Osteocyte (in vitro differentiated cells): ENCODE data around the gene THAP3. TPM values are rescaled to one million over a fixed set of nuclear protein-coding genes. Genes with fewer than 3 reads are reported as not detected.

Source experiments
- DNase-seq: peaks from one replicate; pipeline ENCODE4 v3.0.0; 2021; ENCODE audit warnings: mixed read lengths; ENCODE audit not compliant: unreplicated experiment; ENCODE audit errors: extremely low spot score
- H3K27ac Mint-ChIP-seq: one replicate; pipeline ENCODE4 v1.8.0; 2021; ENCODE audit warnings: mild to moderate bottlenecking, mixed read lengths; ENCODE audit not compliant: unreplicated experiment
- H3K27me3 Mint-ChIP-seq: one replicate; pipeline ENCODE4 v1.8.0; 2021; ENCODE audit warnings: mixed read lengths; ENCODE audit not compliant: unreplicated experiment
- H3K36me3 Mint-ChIP-seq: one replicate; pipeline ENCODE4 v1.8.0; 2021; ENCODE audit warnings: mixed read lengths; ENCODE audit not compliant: unreplicated experiment
- H3K4me1 Mint-ChIP-seq: one replicate; pipeline ENCODE4 v1.8.0; 2021; ENCODE audit warnings: mixed read lengths; ENCODE audit not compliant: unreplicated experiment
- H3K4me3 Mint-ChIP-seq: one replicate; pipeline ENCODE4 v1.8.0; 2021; ENCODE audit warnings: mild to moderate bottlenecking, moderate library complexity, mixed read lengths; ENCODE audit not compliant: unreplicated experiment
- H3K9me3 Mint-ChIP-seq: one replicate; pipeline ENCODE4 v1.8.0; 2021; ENCODE audit warnings: mixed read lengths; ENCODE audit not compliant: unreplicated experiment
- CTCF ChIP-seq: fragments of 200-600 bp; sonication (generic); IDR thresholded peaks from 2 replicates; pipeline ENCODE4 v1.5.0; 2021; ENCODE audit warnings: antibody characterized with exemption, mild to moderate bottlenecking, moderate library complexity
- total RNA-seq: library from RNA; stranded (reverse); gene quantifications from 2 replicates; pipeline ENCODE4 v1.2.1, GENCODE V29; 2021

Gene THAP3
- total RNA-seq, 1 donor from 2014 or later, result 18.7 TPM

- no peak for TF ChIP-seq CTCF
- Mint-ChIP-seq H3K27me3 (no peaks in the 10 kb centered on the region), H3K36me3 (peaks cover 28% of the 10 kb centered on the region), H3K9me3 (no peaks in the 10 kb centered on the region), H3K4me3 (no peak overlapping the region), H3K27ac (no peak overlapping the region), H3K4me1 (peaks cover 16% of the 10 kb centered on the region)
- DNase-seq, result no peak
Measured at GRCh38 chr1:6622396-6623152, 2.1 kb upstream of the THAP3 start.

GRCh38 chr1:6623269-6623965, 1.3 kb upstream of the THAP3 start:
- peaks cover 20% of the 10 kb centered on the region for H3K4me1 Mint-ChIP-seq
- no peak for DNase-seq
- no peak overlapping the region for H3K27ac Mint-ChIP-seq
- peaks cover 32% of the 10 kb centered on the region for H3K36me3 Mint-ChIP-seq
- H3K27me3 Mint-ChIP-seq, result no peaks in the 10 kb centered on the region
- H3K9me3 Mint-ChIP-seq, result no peaks in the 10 kb centered on the region
- H3K4me3 Mint-ChIP-seq, result no peak overlapping the region
- no peak for TF ChIP-seq CTCF

GRCh38 chr1:6625584-6626149, 999 bp downstream of the THAP3 start:
- Mint-ChIP-seq H3K9me3 (no peaks in the 10 kb centered on the region), H3K4me3 (peak overlapping the region; percentile 84), H3K27ac (peak overlapping the region; percentile 88), H3K36me3 (peaks cover 28% of the 10 kb centered on the region), H3K4me1 (peaks cover 20% of the 10 kb centered on the region), H3K27me3 (no peaks in the 10 kb centered on the region)
- no peak for DNase-seq
- TF ChIP-seq CTCF, result no peak

GRCh38 chr1:6627031-6627430, 2.4 kb downstream of the THAP3 start:
- DNase-seq, result no peak
- H3K36me3 Mint-ChIP-seq, result peaks cover 24% of the 10 kb centered on the region
- peak overlapping the region; percentile 84 for H3K4me3 Mint-ChIP-seq
- no peaks in the 10 kb centered on the region for H3K27me3 Mint-ChIP-seq
- no peaks in the 10 kb centered on the region for H3K9me3 Mint-ChIP-seq
- H3K4me1 Mint-ChIP-seq, result peaks cover 20% of the 10 kb centered on the region
- TF ChIP-seq CTCF, result no peak
- H3K27ac Mint-ChIP-seq, result peak overlapping the region; percentile 2
